ENCODE data around the gene JADE3. TPM values are rescaled to one million over a fixed set of nuclear protein-coding genes. Genes with fewer than 3 reads are reported as not detected.
"Not testable (repeated sequence)": the region's sequence is repeated elsewhere in the genome, so short reads cannot be mapped to it uniquely, and the experiment has no call there.

JADE3 gene
- total RNA-seq, 1 experiment from 2014 or later = 14.5 TPM

GRCh38 chrX:46922611-46923010 lies 10.4 kb downstream of the JADE3 start:
- DNase-seq (ENCODE audit: low read depth) = no peak
- in situ Hi-C loops (cut with HindIII; ENCODE audit: low pct_unique_long_range_greater_than_20kb, low sequenced_read_pairs) = no loop called here

GRCh38 chrX:46927718-46928117 lies 15.5 kb downstream of the JADE3 start:
- in situ Hi-C loops (cut with HindIII; ENCODE audit: low pct_unique_long_range_greater_than_20kb, low sequenced_read_pairs) = no loop called here
- DNase-seq (ENCODE audit: low read depth) = no peak

GRCh38 chrX:46929439-46930261 lies 17.4 kb downstream of the JADE3 start:
- in situ Hi-C loops (cut with HindIII; ENCODE audit: low pct_unique_long_range_greater_than_20kb, low sequenced_read_pairs) = no loop called here
- no peak for DNase-seq (ENCODE audit: low read depth)

- DNase-seq (ENCODE audit: low read depth) = no peak
- in situ Hi-C loops (cut with HindIII; ENCODE audit: low pct_unique_long_range_greater_than_20kb, low sequenced_read_pairs) = no loop called here
Measured at GRCh38 chrX:46935295-46935694, 23.1 kb downstream of the JADE3 start.

GRCh38 chrX:46938589-46938988 lies 26.4 kb downstream of the JADE3 start:
- no peak for DNase-seq (ENCODE audit: low read depth)
- in situ Hi-C loops (cut with HindIII; ENCODE audit: low pct_unique_long_range_greater_than_20kb, low sequenced_read_pairs) = no loop called here

- in situ Hi-C loops (cut with HindIII; ENCODE audit: low pct_unique_long_range_greater_than_20kb, low sequenced_read_pairs) = no loop called here
- DNase-seq (ENCODE audit: low read depth) = no peak
Measured at GRCh38 chrX:46941341-46941740, 29.1 kb downstream of the JADE3 start.

GRCh38 chrX:46953137-46953527 lies 40.9 kb downstream of the JADE3 start:
- in situ Hi-C loops (cut with HindIII; ENCODE audit: low pct_unique_long_range_greater_than_20kb, low sequenced_read_pairs) = no loop called here
- DNase-seq (ENCODE audit: low read depth) = no peak

GRCh38 chrX:46953597-46953996 lies 41.4 kb downstream of the JADE3 start:
- DNase-seq (ENCODE audit: low read depth) = peak; percentile 42
- in situ Hi-C loops (cut with HindIII; ENCODE audit: low pct_unique_long_range_greater_than_20kb, low sequenced_read_pairs) = no loop called here

GRCh38 chrX:46954716-46955115 lies 42.5 kb downstream of the JADE3 start:
- DNase-seq (ENCODE audit: low read depth) = no peak
- in situ Hi-C loops (cut with HindIII; ENCODE audit: low pct_unique_long_range_greater_than_20kb, low sequenced_read_pairs) = no loop called here

GRCh38 chrX:46956589-46956988 lies 44.4 kb downstream of the JADE3 start:
- in situ Hi-C loops (cut with HindIII; ENCODE audit: low pct_unique_long_range_greater_than_20kb, low sequenced_read_pairs); DNase-seq (ENCODE audit: low read depth): not testable (repeated sequence)

- in situ Hi-C loops (cut with HindIII; ENCODE audit: low pct_unique_long_range_greater_than_20kb, low sequenced_read_pairs) = no loop called here
- DNase-seq (ENCODE audit: low read depth) = no peak
Measured at GRCh38 chrX:46957297-46957696, 45.1 kb downstream of the JADE3 start.

- in situ Hi-C loops (cut with HindIII; ENCODE audit: low pct_unique_long_range_greater_than_20kb, low sequenced_read_pairs) = no loop called here
- no peak for DNase-seq (ENCODE audit: low read depth)
Measured at GRCh38 chrX:46959101-46959500, 46.9 kb downstream of the JADE3 start.

- DNase-seq (ENCODE audit: low read depth) = no peak
- in situ Hi-C loops (cut with HindIII; ENCODE audit: low pct_unique_long_range_greater_than_20kb, low sequenced_read_pairs) = no loop called here
Measured at GRCh38 chrX:46959985-46960700, 47.9 kb downstream of the JADE3 start.

- in situ Hi-C loops (cut with HindIII; ENCODE audit: low pct_unique_long_range_greater_than_20kb, low sequenced_read_pairs) = no loop called here
- DNase-seq (ENCODE audit: low read depth) = no peak
Measured at GRCh38 chrX:46961097-46961496, 48.9 kb downstream of the JADE3 start.

- no peak for DNase-seq (ENCODE audit: low read depth)
- in situ Hi-C loops (cut with HindIII; ENCODE audit: low pct_unique_long_range_greater_than_20kb, low sequenced_read_pairs) = no loop called here
Measured at GRCh38 chrX:46961574-46962283, 49.5 kb downstream of the JADE3 start.

- in situ Hi-C loops (cut with HindIII; ENCODE audit: low pct_unique_long_range_greater_than_20kb, low sequenced_read_pairs) = no loop called here
- no peak for DNase-seq (ENCODE audit: low read depth)
Measured at GRCh38 chrX:46965125-46965758, 53.0 kb downstream of the JADE3 start.

- peak; percentile 61 for DNase-seq (ENCODE audit: low read depth)
- in situ Hi-C loops (cut with HindIII; ENCODE audit: low pct_unique_long_range_greater_than_20kb, low sequenced_read_pairs) = no loop called here
Measured at GRCh38 chrX:46967547-46967946, 55.3 kb downstream of the JADE3 start.

GRCh38 chrX:46977046-46977445 lies 64.8 kb downstream of the JADE3 start:
- in situ Hi-C loops (cut with HindIII; ENCODE audit: low pct_unique_long_range_greater_than_20kb, low sequenced_read_pairs); DNase-seq (ENCODE audit: low read depth): not testable (repeated sequence)

Data from Caki2 (cell line).